HG02588 (cell line): ENCODE data around the gene MIEN1.
"Not testable (repeated sequence)": the region's sequence is repeated elsewhere in the genome, so short reads cannot be mapped to it uniquely, and the experiment has no call there.

Source experiments
- ATAC-seq: cut with Tn5 transposase; IDR thresholded peaks from one replicate; pipeline ENCODE4 v1.9.1; 2021; ENCODE audit warnings: mild to moderate bottlenecking, moderate library complexity; ENCODE audit not compliant: unreplicated experiment

Gene MIEN1

DNA sequence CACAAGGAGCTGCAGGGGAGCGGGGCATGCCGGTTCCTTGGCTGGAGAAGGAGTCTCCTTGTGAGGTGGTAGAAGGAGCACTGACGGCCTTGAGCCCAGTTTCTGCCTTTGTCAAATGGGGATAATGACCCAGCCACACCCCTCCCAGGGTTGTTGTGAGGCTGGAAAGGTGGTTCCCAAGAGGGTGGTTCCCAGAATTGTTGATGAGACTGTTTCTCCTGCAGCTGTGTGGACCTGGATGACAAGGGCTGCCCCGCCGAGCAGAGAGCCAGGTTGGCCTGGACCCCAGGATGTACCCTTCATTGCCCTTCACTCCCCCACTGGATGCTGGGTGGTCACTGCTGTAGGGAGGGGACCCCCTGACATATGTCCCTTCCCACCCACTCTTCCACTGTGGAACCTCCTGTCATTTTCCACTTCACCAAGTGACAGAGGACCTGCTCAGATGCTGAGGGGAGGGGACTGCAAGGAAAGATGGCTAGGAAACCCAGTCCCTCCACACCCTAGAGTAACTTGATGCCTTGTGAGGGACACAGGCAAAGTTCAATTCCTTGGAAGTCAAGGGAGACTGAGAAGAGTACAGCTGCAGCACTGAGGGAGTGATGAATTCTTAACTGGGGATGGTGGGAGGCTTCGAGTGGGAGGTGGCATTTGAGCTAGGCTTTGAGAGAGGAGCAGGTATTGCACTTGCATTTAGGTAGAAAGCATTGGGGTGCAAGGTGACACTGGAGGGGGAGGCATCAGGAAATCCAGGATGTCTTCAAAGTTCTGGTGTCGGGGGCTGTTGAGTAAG, 10.6 kb downstream of the MIEN1 start:
- ATAC-seq, result no peak

DNA sequence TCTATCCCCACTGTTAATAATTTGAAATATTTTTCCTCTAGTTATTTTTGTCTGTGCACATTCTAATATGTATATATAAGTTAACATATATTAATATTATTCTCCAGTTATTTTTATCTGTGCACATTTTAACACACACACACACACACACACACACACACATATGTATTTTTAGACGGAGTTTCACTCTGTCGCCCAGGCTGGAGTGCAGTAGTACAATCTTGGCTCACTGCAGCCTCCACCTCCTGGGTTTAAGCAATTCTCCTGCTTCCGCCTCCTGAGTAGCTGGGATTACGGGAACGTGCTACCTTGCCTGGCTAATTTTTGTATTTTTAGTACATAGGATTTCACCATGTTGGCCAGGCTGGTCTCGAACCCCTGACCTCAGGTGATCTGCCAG, 12.7 kb downstream of the MIEN1 start:
- no peak for ATAC-seq

DNA sequence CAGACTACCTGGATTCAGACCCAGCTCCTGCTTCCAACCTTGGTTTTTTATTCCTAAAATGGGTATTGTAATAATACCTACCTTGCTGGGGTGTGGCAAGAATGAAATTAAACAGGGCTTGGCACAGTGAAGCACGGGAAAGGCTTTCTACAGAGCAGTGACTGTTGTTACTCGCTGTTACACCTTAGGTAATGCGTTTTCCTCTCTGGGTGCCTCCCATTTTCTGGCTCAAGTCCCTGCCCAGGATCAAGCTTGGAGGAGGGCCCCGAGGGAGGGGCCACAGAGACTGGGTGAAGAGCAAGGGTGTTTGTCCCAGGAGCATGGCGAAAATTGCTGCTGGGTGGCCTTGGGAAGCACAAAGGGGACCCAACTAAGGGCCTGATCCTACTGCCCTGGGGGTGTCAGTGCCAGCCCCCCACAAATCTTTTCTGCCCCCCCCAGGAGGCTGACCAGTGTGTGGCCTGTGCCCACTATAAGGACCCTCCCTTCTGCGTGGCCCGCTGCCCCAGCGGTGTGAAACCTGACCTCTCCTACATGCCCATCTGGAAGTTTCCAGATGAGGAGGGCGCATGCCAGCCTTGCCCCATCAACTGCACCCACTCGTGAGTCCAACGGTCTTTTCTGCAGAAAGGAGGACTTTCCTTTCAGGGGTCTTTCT, 13.3 kb downstream of the MIEN1 start:
- ATAC-seq, result no peak

DNA sequence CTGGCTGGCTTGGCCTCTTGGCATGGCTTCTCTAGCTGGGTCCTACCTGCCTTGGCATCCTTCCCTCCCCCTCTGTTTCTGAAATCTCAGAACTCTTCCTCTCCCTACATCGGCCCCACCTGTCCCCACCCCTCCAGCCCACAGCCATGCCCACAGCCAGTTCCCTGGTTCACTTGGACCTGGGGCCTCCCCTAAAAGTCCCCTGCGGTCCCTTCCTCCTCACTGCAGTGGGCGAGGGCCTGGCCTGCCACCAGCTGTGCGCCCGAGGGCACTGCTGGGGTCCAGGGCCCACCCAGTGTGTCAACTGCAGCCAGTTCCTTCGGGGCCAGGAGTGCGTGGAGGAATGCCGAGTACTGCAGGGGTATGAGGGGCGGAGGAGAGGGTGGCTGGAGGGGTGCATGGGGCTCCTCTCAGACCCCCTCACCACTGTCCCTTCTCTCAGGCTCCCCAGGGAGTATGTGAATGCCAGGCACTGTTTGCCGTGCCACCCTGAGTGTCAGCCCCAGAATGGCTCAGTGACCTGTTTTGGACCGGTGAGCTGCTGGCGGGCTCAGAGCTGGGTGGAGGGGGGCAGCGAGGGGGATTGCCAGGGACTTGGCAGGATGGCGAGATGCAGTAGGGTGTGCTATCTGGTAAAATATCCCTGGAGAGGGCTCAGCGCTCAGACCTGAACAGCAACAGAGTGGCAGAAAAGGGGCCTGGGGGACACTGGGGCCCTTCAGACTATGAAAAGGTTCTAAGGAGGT, 14.1 kb downstream of the MIEN1 start:
- ATAC-seq, result no peak

DNA sequence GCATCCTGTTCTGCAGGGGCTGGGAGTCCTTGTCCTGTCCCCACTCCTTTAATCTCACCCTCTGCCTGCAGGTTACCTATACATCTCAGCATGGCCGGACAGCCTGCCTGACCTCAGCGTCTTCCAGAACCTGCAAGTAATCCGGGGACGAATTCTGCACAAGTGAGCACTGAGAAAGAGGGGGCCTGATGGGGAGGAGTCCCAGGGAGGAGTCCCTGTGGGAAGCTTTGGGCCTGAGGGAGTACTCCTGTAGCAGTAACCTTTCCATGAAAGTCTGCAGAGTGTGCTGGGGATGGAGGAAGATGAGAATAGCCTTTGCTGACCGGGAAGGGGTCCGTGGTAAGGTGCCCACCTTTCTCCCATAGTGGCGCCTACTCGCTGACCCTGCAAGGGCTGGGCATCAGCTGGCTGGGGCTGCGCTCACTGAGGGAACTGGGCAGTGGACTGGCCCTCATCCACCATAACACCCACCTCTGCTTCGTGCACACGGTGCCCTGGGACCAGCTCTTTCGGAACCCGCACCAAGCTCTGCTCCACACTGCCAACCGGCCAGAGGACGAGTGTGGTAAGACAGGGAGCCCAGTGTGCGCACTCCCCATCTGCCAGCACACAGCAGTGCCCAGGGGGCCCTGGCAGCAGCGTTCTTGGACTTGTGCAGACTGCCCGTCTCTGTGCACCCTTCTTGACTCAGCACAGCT, 14.8 kb downstream of the MIEN1 start:
- no peak for ATAC-seq

DNA sequence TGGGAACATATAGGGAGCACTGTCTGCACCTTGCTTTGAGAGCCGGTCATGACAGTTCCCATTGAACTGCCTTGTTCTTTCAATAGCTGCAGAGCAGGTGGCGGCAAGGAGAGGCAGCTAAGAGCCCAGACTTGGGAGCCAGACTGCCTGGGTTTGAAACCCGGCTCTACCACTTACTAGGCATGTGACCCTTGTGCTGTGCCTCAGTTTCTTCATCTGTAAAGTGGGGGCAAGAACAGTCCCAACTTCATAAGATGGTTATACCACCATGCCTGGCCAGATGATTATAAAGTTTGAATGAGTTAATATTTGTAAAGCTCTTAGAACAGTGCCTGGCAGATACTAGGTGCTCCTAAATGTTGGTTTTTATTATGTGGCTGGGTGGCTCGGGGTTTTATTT, 16.1 kb downstream of the MIEN1 start:
- no peak for ATAC-seq

DNA sequence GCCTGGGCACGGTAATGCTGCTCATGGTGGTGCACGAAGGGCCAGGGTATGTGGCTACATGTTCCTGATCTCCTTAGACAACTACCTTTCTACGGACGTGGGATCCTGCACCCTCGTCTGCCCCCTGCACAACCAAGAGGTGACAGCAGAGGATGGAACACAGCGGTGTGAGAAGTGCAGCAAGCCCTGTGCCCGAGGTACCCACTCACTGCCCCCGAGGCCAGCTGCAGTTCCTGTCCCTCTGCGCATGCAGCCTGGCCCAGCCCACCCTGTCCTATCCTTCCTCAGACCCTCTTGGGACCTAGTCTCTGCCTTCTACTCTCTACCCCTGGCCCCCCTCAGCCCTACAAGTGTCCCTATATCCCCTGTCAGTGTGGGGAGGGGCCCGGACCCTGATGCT, 18.5 kb downstream of the MIEN1 start:
- ATAC-seq, result no peak

DNA sequence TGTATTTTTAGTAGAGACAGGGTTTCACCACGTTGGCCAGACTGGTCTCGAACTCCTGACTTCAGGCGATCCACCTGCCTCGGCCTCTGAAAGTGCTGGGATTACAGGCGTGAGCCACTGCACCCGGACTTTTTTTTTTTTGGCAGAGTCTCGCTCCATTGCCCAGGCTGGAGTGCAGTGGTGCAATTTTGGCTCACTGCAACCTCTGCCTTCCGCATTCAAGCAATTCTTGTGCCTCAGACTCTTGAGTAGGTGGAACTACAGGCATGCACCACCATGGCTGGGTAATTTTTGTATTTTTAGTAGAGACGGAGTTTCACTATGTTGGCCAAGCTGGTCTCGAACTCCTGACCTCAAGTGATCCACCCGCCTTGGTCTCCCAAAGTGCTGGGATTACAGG, 19.3 kb downstream of the MIEN1 start:
- not testable (repeated sequence) for ATAC-seq

DNA sequence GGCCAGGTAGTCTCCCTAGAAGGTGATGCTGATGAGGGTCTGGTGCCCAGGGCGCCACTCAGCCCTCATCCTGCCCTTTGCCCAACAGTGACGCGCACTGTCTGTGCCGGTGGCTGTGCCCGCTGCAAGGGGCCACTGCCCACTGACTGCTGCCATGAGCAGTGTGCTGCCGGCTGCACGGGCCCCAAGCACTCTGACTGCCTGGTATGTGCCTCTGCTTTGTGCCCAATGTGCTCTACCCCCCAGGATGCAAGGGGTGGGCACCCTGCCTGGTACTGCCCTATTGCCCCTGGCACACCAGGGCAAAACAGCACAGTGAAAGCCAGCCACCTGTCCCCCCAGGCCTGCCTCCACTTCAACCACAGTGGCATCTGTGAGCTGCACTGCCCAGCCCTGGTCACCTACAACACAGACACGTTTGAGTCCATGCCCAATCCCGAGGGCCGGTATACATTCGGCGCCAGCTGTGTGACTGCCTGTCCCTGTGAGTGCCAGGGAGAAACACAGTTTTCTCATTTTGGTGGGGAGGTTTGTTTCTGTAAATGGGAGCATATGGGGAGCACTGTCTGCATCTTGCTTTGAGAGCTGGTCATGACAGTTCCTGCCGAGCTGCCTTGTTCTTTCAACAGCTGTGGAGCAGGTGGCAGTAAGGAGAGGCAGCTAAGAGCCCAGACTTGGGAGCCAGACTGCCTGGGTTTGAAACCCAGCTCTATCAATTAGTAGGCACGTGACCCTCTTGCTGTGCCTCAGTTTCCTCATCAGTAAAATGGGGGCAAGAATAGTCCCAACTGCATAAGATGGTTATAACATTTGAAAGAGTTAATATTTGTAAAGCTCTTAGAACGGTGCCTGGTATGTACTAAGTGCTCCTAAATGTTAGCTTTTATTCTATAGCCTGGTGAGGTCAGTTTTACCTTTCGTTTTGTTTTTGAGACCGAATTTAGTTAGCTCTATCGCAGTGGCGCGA, 20.1 kb downstream of the MIEN1 start:
- ATAC-seq, result no peak

DNA sequence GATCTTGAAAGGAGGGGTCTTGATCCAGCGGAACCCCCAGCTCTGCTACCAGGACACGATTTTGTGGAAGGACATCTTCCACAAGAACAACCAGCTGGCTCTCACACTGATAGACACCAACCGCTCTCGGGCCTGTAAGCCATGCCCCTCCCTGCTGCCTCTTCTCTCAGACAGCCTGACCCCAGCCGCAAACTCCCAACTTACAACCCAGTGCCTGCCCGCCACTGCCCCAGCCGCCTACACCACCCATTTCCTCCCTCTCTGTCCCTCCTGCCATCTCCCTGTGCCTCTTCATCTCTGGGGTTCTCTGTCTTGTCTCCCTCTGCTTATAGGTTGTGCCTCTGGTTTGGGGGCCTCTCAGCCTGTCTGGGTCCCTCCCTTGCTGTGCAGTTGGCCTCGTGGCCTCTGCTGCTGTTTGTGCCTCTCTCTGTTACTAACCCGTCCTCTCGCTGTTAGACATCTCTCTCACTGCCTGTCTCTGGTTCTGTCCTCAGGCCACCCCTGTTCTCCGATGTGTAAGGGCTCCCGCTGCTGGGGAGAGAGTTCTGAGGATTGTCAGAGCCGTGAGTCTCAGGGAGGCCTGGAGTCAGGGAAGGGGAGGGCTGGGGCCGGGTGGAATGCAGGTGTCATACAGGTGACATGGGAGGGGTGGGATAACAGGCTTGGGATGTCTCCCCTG, 20.9 kb downstream of the MIEN1 start:
- ATAC-seq, result no peak

DNA sequence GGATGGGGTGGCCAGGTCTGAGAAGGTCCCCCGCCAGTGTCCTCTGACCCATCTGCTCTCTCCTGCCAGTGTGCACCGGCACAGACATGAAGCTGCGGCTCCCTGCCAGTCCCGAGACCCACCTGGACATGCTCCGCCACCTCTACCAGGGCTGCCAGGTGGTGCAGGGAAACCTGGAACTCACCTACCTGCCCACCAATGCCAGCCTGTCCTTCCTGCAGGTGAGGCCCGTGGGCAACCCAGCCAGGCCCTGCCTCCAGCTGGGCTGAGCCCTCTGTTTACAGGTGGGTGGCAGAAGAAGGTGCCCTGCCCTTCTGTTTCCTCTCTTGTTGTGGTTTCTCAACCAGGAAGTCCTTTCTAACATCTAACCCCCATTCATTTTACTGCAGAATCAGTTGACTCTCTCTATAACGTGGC, 23.4 kb downstream of the MIEN1 start:
- ATAC-seq, result no peak

DNA sequence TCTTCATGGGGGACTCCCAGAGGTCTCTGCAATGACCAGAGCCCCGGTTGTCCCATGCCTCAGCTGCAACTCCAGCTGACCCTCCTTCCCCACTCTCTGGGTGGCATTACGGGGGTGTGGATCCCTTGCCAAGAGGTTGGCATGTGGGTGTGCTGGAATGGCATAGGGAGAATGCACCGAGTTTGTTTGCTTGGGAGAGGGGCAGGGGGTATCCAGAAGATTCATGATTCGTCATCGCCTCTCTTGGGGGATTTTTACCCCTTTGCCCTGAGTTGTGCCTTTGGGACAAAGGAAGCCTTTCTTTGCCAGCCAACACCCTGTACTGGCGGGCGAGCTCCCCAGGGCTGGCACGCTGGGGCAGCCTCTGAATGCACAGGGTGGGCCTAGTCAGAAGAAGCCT, 23.9 kb downstream of the MIEN1 start:
- no peak for ATAC-seq

DNA sequence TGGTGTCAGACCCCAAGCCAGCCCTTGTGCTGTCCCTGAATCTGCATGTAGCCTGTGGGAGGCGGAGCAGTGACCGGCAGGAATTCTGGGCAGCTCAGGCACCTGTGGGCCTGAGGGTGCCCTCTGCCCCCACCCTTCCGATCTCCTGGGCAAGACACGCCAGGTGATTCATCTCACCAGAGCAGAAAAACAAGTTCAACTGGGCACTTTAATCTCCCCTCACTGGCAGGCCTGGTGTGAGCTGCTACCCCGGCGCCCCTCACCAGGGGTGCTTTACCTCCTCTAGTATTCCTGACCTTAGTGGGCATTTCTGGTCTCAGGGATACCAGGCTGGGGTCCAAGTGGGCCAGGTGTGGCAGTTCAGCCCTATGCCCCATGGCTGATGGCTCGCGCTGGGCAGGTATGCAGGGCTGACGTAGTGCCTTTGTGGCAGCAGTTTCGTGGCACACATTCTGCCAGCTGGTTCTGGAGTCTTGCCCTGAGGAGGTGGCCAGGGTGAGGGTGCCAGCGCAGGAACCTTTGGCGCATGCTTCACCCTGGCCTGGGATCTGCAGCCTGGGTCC, 24.5 kb downstream of the MIEN1 start:
- ATAC-seq, result no peak

DNA sequence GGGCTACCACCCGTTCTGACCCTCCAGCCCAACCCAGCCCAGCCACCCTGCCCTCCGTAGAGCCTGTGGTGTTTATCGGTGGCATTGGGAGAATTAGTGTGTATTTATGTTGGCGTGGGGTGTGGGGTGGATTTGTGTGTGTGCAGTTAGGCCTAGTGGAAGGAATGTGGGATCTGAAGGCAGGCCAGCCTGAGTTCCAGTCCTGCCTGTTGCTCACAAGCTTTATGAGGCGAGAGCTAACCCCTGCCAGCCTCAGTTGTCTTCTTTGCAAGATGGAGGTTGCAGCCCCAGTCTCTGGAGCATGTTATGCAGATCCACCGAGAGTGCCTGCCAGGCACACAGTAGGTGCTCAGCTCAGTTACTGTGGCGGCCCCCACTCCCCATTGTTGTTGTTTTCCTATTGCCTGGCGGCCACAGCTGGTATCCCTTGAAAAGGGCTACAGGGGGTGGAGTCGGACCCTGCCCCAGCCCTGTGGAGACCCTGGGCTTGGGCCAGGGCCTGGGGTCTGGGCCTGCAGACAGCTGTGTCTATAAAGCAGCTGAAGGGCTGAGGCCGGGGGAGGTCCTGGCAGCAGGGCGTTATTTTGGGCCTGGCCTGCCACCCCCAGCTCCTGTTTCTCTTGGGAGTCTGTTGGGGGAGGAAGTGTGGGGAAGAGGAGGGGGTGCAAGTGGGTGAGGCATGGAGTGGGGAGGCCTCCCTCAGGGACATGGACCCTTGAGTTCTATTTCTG, 25.3 kb downstream of the MIEN1 start:
- no peak for ATAC-seq

DNA sequence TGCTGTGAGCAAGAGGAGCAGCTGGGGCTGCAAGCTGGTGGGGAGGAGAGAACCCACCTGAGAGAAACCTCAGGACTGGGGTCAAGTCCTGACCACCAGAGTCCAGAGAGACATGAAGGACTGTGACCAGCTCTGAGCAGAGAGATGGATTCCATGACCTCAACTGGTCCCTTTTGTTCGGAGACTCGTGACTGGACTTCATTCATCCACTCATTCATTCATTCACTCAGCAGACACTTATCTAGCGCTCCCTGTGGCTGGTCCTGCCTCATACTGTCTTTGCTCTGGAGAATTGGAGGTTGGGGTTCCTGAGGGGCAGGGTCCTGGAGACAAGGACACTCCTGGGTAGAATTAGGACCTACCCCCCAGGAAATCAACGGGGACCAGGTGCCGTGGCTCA, 26.4 kb downstream of the MIEN1 start:
- no peak for ATAC-seq

DNA sequence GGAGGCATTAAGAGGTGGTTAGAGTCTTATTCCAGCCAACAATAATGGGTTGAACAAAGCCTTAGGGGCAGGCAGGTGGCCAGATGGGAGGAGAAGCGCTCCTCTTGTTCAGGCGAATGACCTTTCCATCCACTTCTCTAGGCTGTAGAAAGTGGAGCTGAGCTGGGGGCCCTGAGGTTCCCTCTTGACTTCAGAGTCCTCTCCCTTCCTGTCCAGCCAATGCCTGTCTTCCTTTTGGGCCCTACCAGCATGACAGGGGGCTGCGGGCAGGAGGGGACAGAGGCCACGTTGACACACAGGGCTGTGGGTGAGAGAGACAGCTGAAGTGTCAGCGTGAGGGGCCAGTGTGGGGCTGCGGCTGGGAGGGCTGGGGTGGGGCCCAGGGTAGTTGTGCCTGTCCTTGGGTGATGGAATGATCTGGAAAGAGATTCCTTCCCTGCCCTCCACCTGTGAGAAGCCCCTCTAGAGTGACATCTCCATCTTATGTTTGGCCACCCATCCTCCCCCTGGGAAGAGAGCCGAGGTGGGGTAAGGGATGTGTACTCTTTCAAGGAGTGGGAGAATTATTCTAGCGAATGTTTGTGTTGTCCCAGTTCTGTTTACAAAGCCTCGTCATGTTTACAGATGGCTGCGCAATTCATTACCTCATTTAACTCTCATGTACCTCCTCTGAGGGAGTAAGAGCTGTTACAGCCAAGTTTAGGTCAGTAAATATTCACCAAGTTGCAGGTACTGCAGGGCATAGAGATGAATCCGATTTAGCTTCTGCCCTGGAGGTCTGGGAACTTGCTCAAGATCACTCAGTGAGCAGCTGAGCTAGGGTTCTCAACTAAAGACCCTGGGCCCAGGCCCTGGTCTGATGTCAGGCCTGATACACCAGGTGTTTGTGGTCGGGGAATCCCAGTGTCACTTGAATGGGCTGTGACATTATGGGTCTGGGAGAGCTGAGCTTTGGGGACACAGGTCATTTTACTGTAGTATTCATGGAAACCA, 27.1 kb downstream of the MIEN1 start:
- ATAC-seq, result no peak

DNA sequence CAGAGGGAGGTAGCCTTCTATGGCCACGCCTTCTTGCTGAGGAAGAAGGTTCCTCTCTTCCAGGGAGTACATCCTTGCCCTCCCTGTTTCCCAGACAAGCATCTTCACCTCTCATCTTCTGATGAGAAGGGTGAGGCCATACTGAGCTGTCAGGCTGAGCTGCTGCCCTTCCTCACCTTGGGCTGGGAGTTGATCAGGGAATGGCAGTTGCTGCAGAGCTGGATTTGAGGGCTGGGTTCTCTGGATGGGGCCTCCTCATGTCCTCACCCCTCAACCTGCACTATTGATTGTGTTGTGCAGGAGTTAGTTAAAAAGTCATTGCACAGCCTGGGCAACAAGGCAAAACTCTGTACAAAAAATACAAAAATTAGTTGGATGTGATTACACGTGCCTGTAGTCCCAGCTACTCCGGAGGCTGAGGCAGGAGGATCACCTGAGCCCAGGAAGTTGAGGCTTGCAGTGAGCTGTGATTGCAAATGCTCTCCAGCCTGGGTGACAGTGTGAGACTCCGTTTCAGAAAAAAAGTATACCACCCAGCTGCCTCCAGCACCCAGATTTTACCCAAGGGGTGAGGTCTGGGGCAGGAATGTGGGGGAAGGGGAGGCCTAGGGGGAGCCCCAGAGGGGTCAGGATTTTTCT, 28.4 kb downstream of the MIEN1 start:
- ATAC-seq, result no peak
